ENCODE measurements around the gene TBX4.

TBX4 gene

GRCh38 chr17:61496957-61497653, 44.9 kb downstream of the TBX4 start:
- H3K27ac ChIP-seq (ENCODE audit: low read depth, low read length): no peak overlapping the region
- H3K27me3 ChIP-seq (ENCODE audit: control insufficient read depth in 5 of 5, insufficient read depth in 4 of 5, low read length in 5 of 5): peaks cover 0 to 3% (median 0%) of the 10 kb centered on the region in 5 donors
- H3K9ac ChIP-seq (ENCODE audit: low read length in 5 of 5): no peak overlapping the region
- no peaks in the 10 kb centered on the region for H3K36me3 ChIP-seq (ENCODE audit: control insufficient read depth in 5 of 5, insufficient read depth in 5 of 5, low read length in 5 of 5)
- peaks cover 0 to 3% (median 0%) of the 10 kb centered on the region in 5 donors for H3K4me1 ChIP-seq (ENCODE audit: control insufficient read depth in 5 of 5, insufficient read depth in 5 of 5, low read length in 5 of 5)
- H3K4me3 ChIP-seq (ENCODE audit: low read depth in 1 of 5, low read length in 5 of 5): no peak overlapping the region
- H3K9me3 ChIP-seq (ENCODE audit: control insufficient read depth in 5 of 5, low read length in 5 of 5): peaks cover 0 to 5% (median 0%) of the 10 kb centered on the region in 5 donors

- Histone ChIP-seq H3K9ac (ENCODE audit: low read length in 5 of 5) (no peak overlapping the region), H3K4me1 (ENCODE audit: control insufficient read depth in 5 of 5, insufficient read depth in 5 of 5, low read length in 5 of 5) (peaks cover 0 to 3% (median 0%) of the 10 kb centered on the region in 5 donors), H3K27ac (ENCODE audit: low read depth, low read length) (no peak overlapping the region), H3K4me3 (ENCODE audit: low read depth in 1 of 5, low read length in 5 of 5) (no peak overlapping the region), H3K9me3 (ENCODE audit: control insufficient read depth in 5 of 5, low read length in 5 of 5) (peaks cover 0 to 5% (median 0%) of the 10 kb centered on the region in 5 donors), H3K36me3 (ENCODE audit: control insufficient read depth in 5 of 5, insufficient read depth in 5 of 5, low read length in 5 of 5) (no peaks in the 10 kb centered on the region), H3K27me3 (ENCODE audit: control insufficient read depth in 5 of 5, insufficient read depth in 4 of 5, low read length in 5 of 5) (peaks cover 0 to 3% (median 0%) of the 10 kb centered on the region in 5 donors)
Measured at GRCh38 chr17:61498042-61498994, 46.1 kb downstream of the TBX4 start.

GRCh38 chr17:61499632-61500031, 47.4 kb downstream of the TBX4 start:
- peaks cover 0 to 3% (median 0%) of the 10 kb centered on the region in 5 donors for H3K27me3 ChIP-seq (ENCODE audit: control insufficient read depth in 5 of 5, insufficient read depth in 4 of 5, low read length in 5 of 5)
- no peak overlapping the region for H3K9ac ChIP-seq (ENCODE audit: low read length in 5 of 5)
- no peak overlapping the region for H3K4me3 ChIP-seq (ENCODE audit: low read depth in 1 of 5, low read length in 5 of 5)
- no peaks in the 10 kb centered on the region for H3K36me3 ChIP-seq (ENCODE audit: control insufficient read depth in 5 of 5, insufficient read depth in 5 of 5, low read length in 5 of 5)
- H3K9me3 ChIP-seq (ENCODE audit: control insufficient read depth in 5 of 5, low read length in 5 of 5): peaks cover 0 to 5% (median 0%) of the 10 kb centered on the region in 5 donors
- H3K27ac ChIP-seq (ENCODE audit: low read depth, low read length): no peak overlapping the region
- peaks cover 0 to 3% (median 0%) of the 10 kb centered on the region in 5 donors for H3K4me1 ChIP-seq (ENCODE audit: control insufficient read depth in 5 of 5, insufficient read depth in 5 of 5, low read length in 5 of 5)

- Histone ChIP-seq H3K27ac (ENCODE audit: low read depth, low read length) (no peak overlapping the region), H3K27me3 (ENCODE audit: control insufficient read depth in 5 of 5, insufficient read depth in 4 of 5, low read length in 5 of 5) (peaks cover 0 to under 1% (median 0%) of the 10 kb centered on the region in 5 donors), H3K36me3 (ENCODE audit: control insufficient read depth in 5 of 5, insufficient read depth in 5 of 5, low read length in 5 of 5) (no peaks in the 10 kb centered on the region), H3K9ac (ENCODE audit: low read length in 5 of 5) (no peak overlapping the region), H3K4me1 (ENCODE audit: control insufficient read depth in 5 of 5, insufficient read depth in 5 of 5, low read length in 5 of 5) (peaks cover 0 to 3% (median 0%) of the 10 kb centered on the region in 5 donors), H3K9me3 (ENCODE audit: control insufficient read depth in 5 of 5, low read length in 5 of 5) (peaks cover 0 to 5% (median 0%) of the 10 kb centered on the region in 5 donors), H3K4me3 (ENCODE audit: low read depth in 1 of 5, low read length in 5 of 5) (no peak overlapping the region)
Measured at GRCh38 chr17:61500287-61500686, 48.1 kb downstream of the TBX4 start.

GRCh38 chr17:61502292-61502691, 50.1 kb downstream of the TBX4 start:
- peaks cover 0 to under 1% (median 0%) of the 10 kb centered on the region in 5 donors for H3K27me3 ChIP-seq (ENCODE audit: control insufficient read depth in 5 of 5, insufficient read depth in 4 of 5, low read length in 5 of 5)
- no peaks in the 10 kb centered on the region for H3K36me3 ChIP-seq (ENCODE audit: control insufficient read depth in 5 of 5, insufficient read depth in 5 of 5, low read length in 5 of 5)
- H3K9ac ChIP-seq (ENCODE audit: low read length in 5 of 5): no peak overlapping the region
- no peak overlapping the region for H3K4me3 ChIP-seq (ENCODE audit: low read depth in 1 of 5, low read length in 5 of 5)
- H3K4me1 ChIP-seq (ENCODE audit: control insufficient read depth in 5 of 5, insufficient read depth in 5 of 5, low read length in 5 of 5): no peaks in the 10 kb centered on the region
- H3K9me3 ChIP-seq (ENCODE audit: control insufficient read depth in 5 of 5, low read length in 5 of 5): peaks cover 0 to 5% (median 0%) of the 10 kb centered on the region in 5 donors
- H3K27ac ChIP-seq (ENCODE audit: low read depth, low read length): no peak overlapping the region

- no peaks in the 10 kb centered on the region for H3K36me3 ChIP-seq (ENCODE audit: control insufficient read depth in 5 of 5, insufficient read depth in 5 of 5, low read length in 5 of 5)
- peaks cover 0 to 2% (median 0%) of the 10 kb centered on the region in 5 donors for H3K27me3 ChIP-seq (ENCODE audit: control insufficient read depth in 5 of 5, insufficient read depth in 4 of 5, low read length in 5 of 5)
- H3K4me1 ChIP-seq (ENCODE audit: control insufficient read depth in 5 of 5, insufficient read depth in 5 of 5, low read length in 5 of 5): no peaks in the 10 kb centered on the region
- no peak overlapping the region for H3K9ac ChIP-seq (ENCODE audit: low read length in 5 of 5)
- H3K27ac ChIP-seq (ENCODE audit: low read depth, low read length): no peak overlapping the region
- H3K4me3 ChIP-seq (ENCODE audit: low read depth in 1 of 5, low read length in 5 of 5): no peak overlapping the region
- peaks cover 0 to 5% (median 0%) of the 10 kb centered on the region in 5 donors for H3K9me3 ChIP-seq (ENCODE audit: control insufficient read depth in 5 of 5, low read length in 5 of 5)
Measured at GRCh38 chr17:61503961-61504360, 51.7 kb downstream of the TBX4 start.

GRCh38 chr17:61504697-61505096, 52.5 kb downstream of the TBX4 start:
- H3K27ac ChIP-seq (ENCODE audit: low read depth, low read length): no peak overlapping the region
- H3K4me3 ChIP-seq (ENCODE audit: low read depth in 1 of 5, low read length in 5 of 5): no peak overlapping the region
- H3K9ac ChIP-seq (ENCODE audit: low read length in 5 of 5): no peak overlapping the region
- peaks cover 0 to 2% (median 0%) of the 10 kb centered on the region in 5 donors for H3K27me3 ChIP-seq (ENCODE audit: control insufficient read depth in 5 of 5, insufficient read depth in 4 of 5, low read length in 5 of 5)
- no peaks in the 10 kb centered on the region for H3K4me1 ChIP-seq (ENCODE audit: control insufficient read depth in 5 of 5, insufficient read depth in 5 of 5, low read length in 5 of 5)
- no peaks in the 10 kb centered on the region for H3K36me3 ChIP-seq (ENCODE audit: control insufficient read depth in 5 of 5, insufficient read depth in 5 of 5, low read length in 5 of 5)
- peaks cover 0 to 5% (median 0%) of the 10 kb centered on the region in 5 donors for H3K9me3 ChIP-seq (ENCODE audit: control insufficient read depth in 5 of 5, low read length in 5 of 5)

GRCh38 chr17:61505846-61506627, 53.8 kb downstream of the TBX4 start:
- Histone ChIP-seq H3K4me3 (ENCODE audit: low read depth in 1 of 5, low read length in 5 of 5) (no peak overlapping the region), H3K9me3 (ENCODE audit: control insufficient read depth in 5 of 5, low read length in 5 of 5) (no peaks in the 10 kb centered on the region), H3K36me3 (ENCODE audit: control insufficient read depth in 5 of 5, insufficient read depth in 5 of 5, low read length in 5 of 5) (no peaks in the 10 kb centered on the region), H3K9ac (ENCODE audit: low read length in 5 of 5) (no peak overlapping the region), H3K27me3 (ENCODE audit: control insufficient read depth in 5 of 5, insufficient read depth in 4 of 5, low read length in 5 of 5) (peaks cover 0 to 2% (median 0%) of the 10 kb centered on the region in 5 donors), H3K27ac (ENCODE audit: low read depth, low read length) (no peak overlapping the region), H3K4me1 (ENCODE audit: control insufficient read depth in 5 of 5, insufficient read depth in 5 of 5, low read length in 5 of 5) (peaks cover 0 to 8% (median 5%) of the 10 kb centered on the region in 5 donors)

- no peak overlapping the region for H3K27ac ChIP-seq (ENCODE audit: low read depth, low read length)
- H3K27me3 ChIP-seq (ENCODE audit: control insufficient read depth in 5 of 5, insufficient read depth in 4 of 5, low read length in 5 of 5): peaks cover 0 to 2% (median 0%) of the 10 kb centered on the region in 5 donors
- no peaks in the 10 kb centered on the region for H3K9me3 ChIP-seq (ENCODE audit: control insufficient read depth in 5 of 5, low read length in 5 of 5)
- H3K4me1 ChIP-seq (ENCODE audit: control insufficient read depth in 5 of 5, insufficient read depth in 5 of 5, low read length in 5 of 5): peaks cover 0 to 8% (median 5%) of the 10 kb centered on the region in 5 donors
- no peaks in the 10 kb centered on the region for H3K36me3 ChIP-seq (ENCODE audit: control insufficient read depth in 5 of 5, insufficient read depth in 5 of 5, low read length in 5 of 5)
- no peak overlapping the region for H3K9ac ChIP-seq (ENCODE audit: low read length in 5 of 5)
- H3K4me3 ChIP-seq (ENCODE audit: low read depth in 1 of 5, low read length in 5 of 5): no peak overlapping the region
Measured at GRCh38 chr17:61507383-61508066, 55.3 kb downstream of the TBX4 start.

Measured in subcutaneous abdominal adipose tissue (tissue), 5 donors.